ENCODE results near the gene ZNF467. TPM values are rescaled to one million over a fixed set of nuclear protein-coding genes. Genes with fewer than 3 reads are reported as not detected.

ZNF467 gene
- total and polyA plus RNA-seq, 4 experiments from 2014 or later, result 1.2 to 3.9 (median 2.5) TPM

- Mint-ChIP-seq H3K27ac (no peak overlapping the region), H3K4me3 (no peak overlapping the region), H3K9me3 (no peaks in the 10 kb centered on the region), H3K36me3 (peaks cover 50 to 52% of the 10 kb centered on the region in 2 donors), H3K27me3 (no peaks in the 10 kb centered on the region), H3K4me1 (no peaks in the 10 kb centered on the region)
- H3K4me3 ChIP-seq (ENCODE audit: low read length in 2 of 2), result no peak overlapping the region
- no peak overlapping the region for H3K27ac ChIP-seq (ENCODE audit: low read depth, low read length)
- ChIA-PET CTCF (ENCODE audit: partially characterized antibody) (interaction anchor here (1.0 kb wide), 1 partner anchor 13 kb away, joined by 4 read pairs; no protein-coding TSS in a partner anchor), POLR2A (ENCODE audit: partially characterized antibody) (no interaction called here)
- intact Hi-C loops (cut with micrococcal nuclease), result no loop called here
- no peaks in the 10 kb centered on the region for H3K27me3 ChIP-seq (ENCODE audit: insufficient read depth, low read length)
- DNase-seq, result no peak
- peaks cover 26% of the 10 kb centered on the region for H3K36me3 ChIP-seq (ENCODE audit: insufficient read depth, low read length)
- no peaks in the 10 kb centered on the region for H3K4me1 ChIP-seq (ENCODE audit: insufficient read depth, low read length)
- no peaks in the 10 kb centered on the region for H3K9me3 ChIP-seq (ENCODE audit: control insufficient read depth in 1 of 2, low read length in 2 of 2)
These were observed 43.8 kb downstream of the ZNF467 start for GRCh38 chr7:149729586-149729982.

- no peak overlapping the region for H3K27ac ChIP-seq (ENCODE audit: low read depth, low read length)
- intact Hi-C loops (cut with micrococcal nuclease), result no loop called here
- ChIA-PET CTCF (ENCODE audit: partially characterized antibody) (no interaction called here), POLR2A (ENCODE audit: partially characterized antibody) (no interaction called here)
- no peaks in the 10 kb centered on the region for H3K27me3 ChIP-seq (ENCODE audit: insufficient read depth, low read length)
- DNase-seq, result no peak
- peaks cover 35% of the 10 kb centered on the region for H3K36me3 ChIP-seq (ENCODE audit: insufficient read depth, low read length)
- no peaks in the 10 kb centered on the region for H3K9me3 ChIP-seq (ENCODE audit: control insufficient read depth in 1 of 2, low read length in 2 of 2)
- Mint-ChIP-seq H3K4me3 (no peak overlapping the region), H3K27ac (no peak overlapping the region), H3K9me3 (no peaks in the 10 kb centered on the region), H3K4me1 (no peaks in the 10 kb centered on the region), H3K27me3 (no peaks in the 10 kb centered on the region), H3K36me3 (peaks cover 45 to 49% of the 10 kb centered on the region in 2 donors)
- H3K4me3 ChIP-seq (ENCODE audit: low read length in 2 of 2), result no peak overlapping the region
- H3K4me1 ChIP-seq (ENCODE audit: insufficient read depth, low read length), result no peaks in the 10 kb centered on the region
These were observed 44.7 kb downstream of the ZNF467 start for GRCh38 chr7:149728491-149729375.

- intact Hi-C loops (cut with micrococcal nuclease), result no loop called here
- Mint-ChIP-seq H3K9me3 (no peaks in the 10 kb centered on the region), H3K4me3 (no peak overlapping the region), H3K4me1 (no peaks in the 10 kb centered on the region), H3K27ac (no peak overlapping the region), H3K27me3 (no peaks in the 10 kb centered on the region), H3K36me3 (peaks cover 45 to 56% of the 10 kb centered on the region in 2 donors)
- DNase-seq, result no peak
- Histone ChIP-seq H3K4me3 (ENCODE audit: low read length in 2 of 2) (no peak overlapping the region), H3K9me3 (ENCODE audit: control insufficient read depth in 1 of 2, low read length in 2 of 2) (no peaks in the 10 kb centered on the region), H3K27me3 (ENCODE audit: insufficient read depth, low read length) (no peaks in the 10 kb centered on the region), H3K4me1 (ENCODE audit: insufficient read depth, low read length) (no peaks in the 10 kb centered on the region), H3K36me3 (ENCODE audit: insufficient read depth, low read length) (peaks cover 36% of the 10 kb centered on the region), H3K27ac (ENCODE audit: low read depth, low read length) (no peak overlapping the region)
- CTCF ChIA-PET (ENCODE audit: partially characterized antibody), result no interaction called here
- POLR2A ChIA-PET (ENCODE audit: partially characterized antibody), result no interaction called here
These were observed 45.4 kb downstream of the ZNF467 start for GRCh38 chr7:149727899-149728476.

GRCh38 chr7:149727053-149727898 lies 46.1 kb downstream of the ZNF467 start:
- Histone ChIP-seq H3K27me3 (ENCODE audit: insufficient read depth, low read length) (no peaks in the 10 kb centered on the region), H3K27ac (ENCODE audit: low read depth, low read length) (no peak overlapping the region), H3K36me3 (ENCODE audit: insufficient read depth, low read length) (peaks cover 40% of the 10 kb centered on the region), H3K9me3 (ENCODE audit: control insufficient read depth in 1 of 2, low read length in 2 of 2) (no peaks in the 10 kb centered on the region), H3K4me3 (ENCODE audit: low read length in 2 of 2) (no peak overlapping the region), H3K4me1 (ENCODE audit: insufficient read depth, low read length) (no peaks in the 10 kb centered on the region)
- CTCF ChIA-PET (ENCODE audit: partially characterized antibody), result no interaction called here
- peaks cover 43 to 55% of the 10 kb centered on the region in 2 donors for H3K36me3 Mint-ChIP-seq
- H3K4me3 Mint-ChIP-seq, result no peak overlapping the region
- no peaks in the 10 kb centered on the region for H3K4me1 Mint-ChIP-seq
- H3K9me3 Mint-ChIP-seq, result no peaks in the 10 kb centered on the region
- no peak for DNase-seq
- POLR2A ChIA-PET (ENCODE audit: partially characterized antibody), result no interaction called here
- no peak overlapping the region for H3K27ac Mint-ChIP-seq
- H3K27me3 Mint-ChIP-seq, result no peaks in the 10 kb centered on the region
- intact Hi-C loops (cut with micrococcal nuclease), result no loop called here

GRCh38 chr7:149725916-149726315 lies 47.5 kb downstream of the ZNF467 start:
- H3K27me3 ChIP-seq (ENCODE audit: insufficient read depth, low read length), result no peaks in the 10 kb centered on the region
- peaks cover 36% of the 10 kb centered on the region for H3K36me3 ChIP-seq (ENCODE audit: insufficient read depth, low read length)
- H3K9me3 Mint-ChIP-seq, result no peaks in the 10 kb centered on the region
- POLR2A ChIA-PET (ENCODE audit: partially characterized antibody), result no interaction called here
- H3K27ac Mint-ChIP-seq, result no peak overlapping the region
- no peaks in the 10 kb centered on the region for H3K9me3 ChIP-seq (ENCODE audit: control insufficient read depth in 1 of 2, low read length in 2 of 2)
- no peaks in the 10 kb centered on the region for H3K27me3 Mint-ChIP-seq
- H3K4me3 ChIP-seq (ENCODE audit: low read length in 2 of 2), result no peak overlapping the region
- peaks cover 35 to 60% of the 10 kb centered on the region in 2 donors for H3K36me3 Mint-ChIP-seq
- no peak overlapping the region for H3K27ac ChIP-seq (ENCODE audit: low read depth, low read length)
- no peak for DNase-seq
- CTCF ChIA-PET (ENCODE audit: partially characterized antibody), result no interaction called here
- H3K4me1 ChIP-seq (ENCODE audit: insufficient read depth, low read length), result no peaks in the 10 kb centered on the region
- no peaks in the 10 kb centered on the region for H3K4me1 Mint-ChIP-seq
- intact Hi-C loops (cut with micrococcal nuclease), result no loop called here
- no peak overlapping the region for H3K4me3 Mint-ChIP-seq

GRCh38 chr7:149725426-149725821 lies 48.0 kb downstream of the ZNF467 start:
- Histone ChIP-seq H3K27ac (ENCODE audit: low read depth, low read length) (no peak overlapping the region), H3K4me1 (ENCODE audit: insufficient read depth, low read length) (no peaks in the 10 kb centered on the region), H3K4me3 (ENCODE audit: low read length in 2 of 2) (no peak overlapping the region), H3K9me3 (ENCODE audit: control insufficient read depth in 1 of 2, low read length in 2 of 2) (no peaks in the 10 kb centered on the region), H3K27me3 (ENCODE audit: insufficient read depth, low read length) (no peaks in the 10 kb centered on the region), H3K36me3 (ENCODE audit: insufficient read depth, low read length) (peaks cover 37% of the 10 kb centered on the region)
- ChIA-PET CTCF (ENCODE audit: partially characterized antibody) (no interaction called here), POLR2A (ENCODE audit: partially characterized antibody) (no interaction called here)
- DNase-seq, result no peak
- Mint-ChIP-seq H3K4me3 (no peak overlapping the region), H3K27me3 (no peaks in the 10 kb centered on the region), H3K36me3 (peaks cover 34 to 62% of the 10 kb centered on the region in 2 donors), H3K27ac (no peak overlapping the region), H3K4me1 (no peaks in the 10 kb centered on the region), H3K9me3 (no peaks in the 10 kb centered on the region)
- intact Hi-C loops (cut with micrococcal nuclease), result no loop called here
